IPS DF 4.7 (cell line): ENCODE results near the gene FHL1.
"Not testable (repeated sequence)": the region's sequence is repeated elsewhere in the genome, so short reads cannot be mapped to it uniquely, and the experiment has no call there.

ENCODE experiments used
- DNase-seq: peaks from one replicate; pipeline ENCODE4 v3.0.0-alpha.2; 2013; ENCODE audit warnings: low spot score; ENCODE audit errors: extremely low read depth

Gene FHL1

GRCh38 chrX:136147315-136147901 lies at the start of gene FHL1:
Gene FHL1 (plus strand): TSS chrX:136147533.
- DNase-seq: no peak

- DNase-seq: peak; percentile 5
Measured at GRCh38 chrX:136097871-136098805, 49.2 kb upstream of the FHL1 start.

GRCh38 chrX:136104936-136105335 lies 42.4 kb upstream of the FHL1 start:
- no peak for DNase-seq

- no peak for DNase-seq
Measured at GRCh38 chrX:136106920-136107528, 40.3 kb upstream of the FHL1 start.

- not testable (repeated sequence) for DNase-seq
Measured at GRCh38 chrX:136108905-136109304, 38.4 kb upstream of the FHL1 start.

- DNase-seq: no peak
Measured at GRCh38 chrX:136112286-136112685, 35.0 kb upstream of the FHL1 start.

- no peak for DNase-seq
Measured at GRCh38 chrX:136112778-136113177, 34.6 kb upstream of the FHL1 start.

GRCh38 chrX:136115126-136115903 lies 32.0 kb upstream of the FHL1 start:
- no peak for DNase-seq

GRCh38 chrX:136115904-136116297 lies 31.4 kb upstream of the FHL1 start:
- DNase-seq: no peak

- no peak for DNase-seq
Measured at GRCh38 chrX:136121788-136122187, 25.5 kb upstream of the FHL1 start.

GRCh38 chrX:136122207-136122606 lies 25.1 kb upstream of the FHL1 start:
- DNase-seq: no peak

- no peak for DNase-seq
Measured at GRCh38 chrX:136125106-136125505, 22.2 kb upstream of the FHL1 start.

- no peak for DNase-seq
Measured at GRCh38 chrX:136126371-136126770, 21.0 kb upstream of the FHL1 start.

- no peak for DNase-seq
Measured at GRCh38 chrX:136126872-136127406, 20.4 kb upstream of the FHL1 start.

- DNase-seq: no peak
Measured at GRCh38 chrX:136128743-136129142, 18.6 kb upstream of the FHL1 start.

GRCh38 chrX:136130931-136131833 lies 16.2 kb upstream of the FHL1 start:
- DNase-seq: no peak

- no peak for DNase-seq
Measured at GRCh38 chrX:136138939-136139338, 8.4 kb upstream of the FHL1 start.

- DNase-seq: no peak
Measured at GRCh38 chrX:136141569-136141968, 5.8 kb upstream of the FHL1 start.

GRCh38 chrX:136142592-136142991 lies 4.7 kb upstream of the FHL1 start:
- no peak for DNase-seq

GRCh38 chrX:136143711-136144110 lies 3.6 kb upstream of the FHL1 start:
- no peak for DNase-seq
